NCI-H187 treated with DMSO at 0.1 percent for 48 hours (cell line): ENCODE measurements around the gene SERPINB1.
"Not testable (repeated sequence)": the region's sequence is repeated elsewhere in the genome, so short reads cannot be mapped to it uniquely, and the experiment has no call there.

Experiments
- DNase-seq: peaks from one replicate; lab custom pipeline; 2025; lab: John Stamatoyannopoulos, UW

The SERPINB1 gene

GRCh38 chr6:2866171-2866846 lies 24.6 kb upstream of the SERPINB1 start:
- no peak for DNase-seq

GRCh38 chr6:2865694-2866151 lies 24.1 kb upstream of the SERPINB1 start:
- DNase-seq, result no peak

GRCh38 chr6:2865270-2865669 lies 23.6 kb upstream of the SERPINB1 start:
- DNase-seq, result no peak

DNA sequence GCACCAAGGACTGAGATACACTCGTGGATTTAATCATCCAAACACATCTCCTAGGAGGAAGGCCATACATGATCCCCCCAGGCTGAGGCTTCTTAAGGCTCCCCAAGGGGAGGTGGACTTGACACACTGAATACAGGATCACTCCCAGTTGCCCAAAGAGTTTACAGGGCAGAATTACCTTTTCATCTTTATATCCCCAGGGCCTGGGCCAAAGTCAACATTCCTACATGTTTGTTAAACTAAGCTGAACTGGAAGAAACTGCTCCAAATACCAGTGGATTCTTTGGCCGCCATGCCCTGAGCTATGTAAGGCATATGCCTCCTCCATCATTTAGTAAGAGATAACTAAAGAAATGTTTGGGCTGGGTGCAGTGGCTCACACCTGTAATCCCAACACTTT lies 22.2 kb upstream of the SERPINB1 start:
- no peak for DNase-seq

GRCh38 chr6:2862712-2863181 lies 21.1 kb upstream of the SERPINB1 start:
- no peak for DNase-seq

- DNase-seq, result no peak
These were observed 20.1 kb upstream of the SERPINB1 start for GRCh38 chr6:2861822-2862164.

- no peak for DNase-seq
These were observed 19.6 kb upstream of the SERPINB1 start for GRCh38 chr6:2861060-2861821.

GRCh38 chr6:2860706-2861059 lies 19.0 kb upstream of the SERPINB1 start:
- DNase-seq, result not testable (repeated sequence)

DNA sequence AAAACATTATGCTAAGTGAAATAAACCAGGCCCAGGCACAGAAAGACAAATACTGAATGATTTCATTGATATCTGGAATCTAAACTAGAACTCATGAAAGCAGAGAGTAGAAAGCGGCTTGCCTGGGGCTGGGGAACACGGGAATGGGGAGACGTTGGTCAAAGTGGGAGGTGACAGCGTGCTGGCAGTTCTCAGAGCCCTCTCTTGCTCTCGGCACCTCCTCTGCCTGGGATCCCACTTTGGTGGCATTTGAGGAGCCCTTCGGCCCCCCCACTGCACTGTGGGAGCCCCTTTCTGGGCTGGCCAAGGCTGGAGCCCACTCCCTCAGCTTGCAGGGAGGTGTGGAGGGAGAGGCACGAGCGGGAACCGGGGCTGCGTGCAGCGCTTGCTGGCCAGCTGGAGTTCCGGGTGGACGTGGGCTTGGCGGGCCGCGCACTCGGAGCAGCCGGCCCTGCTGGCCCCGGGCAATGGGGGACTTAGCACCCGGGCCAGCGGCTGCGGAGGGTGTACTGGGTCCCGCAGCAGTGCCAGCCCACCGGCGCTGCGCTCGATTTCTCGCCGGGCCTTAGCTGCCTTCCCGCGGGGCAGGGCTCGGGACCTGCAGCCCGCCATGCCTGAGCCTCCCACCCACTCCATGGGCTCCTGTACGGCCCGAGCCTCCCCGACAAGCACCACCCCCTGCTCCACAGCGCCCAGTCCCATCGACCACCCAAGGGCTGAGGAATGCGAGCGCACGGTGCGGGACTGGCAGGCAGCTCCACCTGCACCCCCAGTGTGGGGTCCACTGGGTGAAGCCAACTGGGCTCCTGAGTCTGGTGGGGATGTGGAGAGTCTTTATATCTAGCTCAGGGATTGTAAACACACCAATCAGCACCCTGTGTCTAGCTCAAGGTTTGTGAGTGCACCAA lies 18.4 kb upstream of the SERPINB1 start:
- DNase-seq, result not testable (repeated sequence)

DNA sequence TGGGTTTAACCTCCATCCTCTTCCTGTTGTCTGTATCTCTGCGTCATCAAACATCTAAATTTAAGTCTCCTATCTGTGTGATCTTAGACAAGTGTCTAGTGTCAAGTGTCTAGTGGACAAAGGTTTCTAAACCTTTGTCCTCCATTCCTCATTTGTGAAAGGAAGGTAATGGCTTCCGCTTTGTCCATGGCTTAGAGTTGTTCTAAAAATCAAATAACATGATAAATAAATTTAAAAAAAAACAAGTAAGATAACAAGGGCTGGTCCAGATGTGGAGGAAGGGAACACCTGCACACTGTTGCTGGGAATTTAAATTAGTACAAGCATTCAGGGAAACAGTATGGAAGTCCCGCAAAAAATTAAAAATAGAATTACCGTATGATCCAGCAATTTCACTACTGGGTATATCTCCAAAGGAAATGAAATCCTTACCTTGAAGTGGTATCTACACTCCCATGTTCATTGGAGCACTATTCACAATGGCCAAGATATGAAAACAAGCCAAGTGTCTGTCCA lies 17.6 kb upstream of the SERPINB1 start:
- DNase-seq, result no peak

- DNase-seq, result no peak
These were observed 16.1 kb upstream of the SERPINB1 start for GRCh38 chr6:2857580-2858337.

GRCh38 chr6:2857185-2857579 lies 15.5 kb upstream of the SERPINB1 start:
- DNase-seq, result no peak

DNA sequence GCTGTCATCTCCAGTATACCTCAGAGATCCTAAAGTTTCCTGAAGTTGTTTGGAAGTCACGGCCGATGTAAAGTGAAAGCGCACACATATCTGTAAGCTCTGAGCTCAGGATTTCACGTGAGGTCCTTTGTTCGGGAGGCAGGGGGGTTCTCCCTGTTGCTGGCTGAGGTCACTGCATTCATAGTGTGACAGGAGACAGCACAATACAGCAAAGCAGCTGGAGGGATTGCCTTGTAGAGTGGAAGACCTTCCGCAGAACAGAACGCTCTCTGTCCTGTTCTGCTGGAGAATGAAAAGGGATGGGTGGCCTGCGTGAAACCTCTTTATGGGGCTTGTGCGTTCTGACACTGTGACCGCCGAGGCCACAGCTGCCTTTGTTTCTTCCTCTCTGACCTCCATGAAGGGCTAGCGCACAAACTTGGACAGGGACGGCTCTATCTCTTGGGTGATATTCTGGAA lies 13.4 kb upstream of the SERPINB1 start:
- DNase-seq, result no peak

DNA sequence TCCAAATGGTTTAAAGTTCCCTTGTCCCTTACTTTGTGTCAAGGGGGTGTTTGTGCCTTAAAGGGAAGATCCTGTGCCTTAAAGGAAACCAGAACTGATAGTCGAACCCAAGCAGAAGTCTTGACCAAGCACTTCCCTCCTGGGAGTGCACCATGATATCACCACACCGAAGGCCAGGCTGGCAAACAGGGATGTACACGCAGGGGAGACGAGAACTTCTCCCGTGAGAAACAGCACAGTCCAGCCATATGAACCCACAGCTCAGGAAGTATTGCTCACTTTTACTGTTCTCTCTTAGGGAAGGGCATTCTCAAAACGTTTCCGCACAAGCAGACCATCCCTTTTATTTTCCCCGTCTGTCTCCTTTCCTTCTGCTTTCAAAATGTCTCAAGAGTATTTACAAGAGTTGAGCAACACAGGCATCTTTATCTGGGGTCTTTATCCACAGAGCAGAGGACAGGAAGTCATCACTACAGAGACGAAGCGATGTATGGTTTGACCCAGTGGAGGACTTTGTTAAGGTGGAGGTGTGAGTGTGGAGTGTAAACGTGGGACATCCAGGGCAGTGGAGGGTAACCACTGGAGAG lies 12.8 kb upstream of the SERPINB1 start:
- no peak for DNase-seq

DNA sequence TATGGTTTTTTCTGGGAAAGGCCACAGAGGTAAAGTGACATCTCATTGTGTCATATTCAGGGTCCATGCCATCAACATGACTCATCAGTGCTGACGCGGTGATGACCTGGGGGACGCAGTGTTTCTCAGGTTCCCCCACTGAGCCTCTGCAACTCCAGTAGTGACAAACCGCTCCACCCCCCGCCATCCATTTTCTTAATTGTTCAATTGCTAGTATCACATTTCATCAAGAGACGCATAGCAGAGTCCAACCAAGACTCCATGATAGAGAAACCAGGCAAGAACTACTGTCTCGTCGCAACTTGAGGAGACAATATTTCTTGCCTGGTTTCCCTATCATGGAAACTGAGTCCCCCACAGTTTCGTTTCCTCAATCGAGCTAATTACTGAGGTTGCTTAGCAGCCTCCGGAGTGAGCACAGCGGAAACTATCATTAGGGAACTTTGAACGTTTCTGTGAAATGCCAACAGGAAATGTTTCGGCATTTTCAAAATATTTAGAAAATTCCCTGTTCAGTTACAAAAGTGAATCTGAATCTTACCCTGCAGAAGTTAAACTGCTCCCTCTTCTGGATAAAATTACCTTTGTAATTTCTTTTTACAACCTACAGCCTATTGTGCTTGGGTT lies 12.2 kb upstream of the SERPINB1 start:
- DNase-seq, result no peak

DNA sequence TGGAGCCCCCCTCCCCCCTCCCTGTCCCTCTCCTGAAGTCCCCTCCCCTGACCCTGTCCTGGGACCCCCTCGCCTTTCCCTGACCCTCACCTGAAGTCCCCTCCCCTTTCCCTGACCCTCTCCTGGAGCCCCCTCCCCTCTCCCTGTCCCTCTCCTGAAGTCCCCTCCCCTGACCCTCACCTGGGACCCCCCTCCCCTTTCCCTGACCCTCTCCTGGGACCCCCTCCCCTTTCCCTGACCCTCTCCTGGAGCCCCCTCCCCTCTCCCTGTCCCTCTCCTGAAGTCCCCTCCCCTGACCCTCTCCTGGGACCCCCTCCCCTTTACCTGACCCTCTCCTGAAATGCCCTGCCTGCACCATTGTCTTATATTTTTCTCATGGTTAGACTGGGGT lies 11.7 kb upstream of the SERPINB1 start:
- DNase-seq, result not testable (repeated sequence)

DNA sequence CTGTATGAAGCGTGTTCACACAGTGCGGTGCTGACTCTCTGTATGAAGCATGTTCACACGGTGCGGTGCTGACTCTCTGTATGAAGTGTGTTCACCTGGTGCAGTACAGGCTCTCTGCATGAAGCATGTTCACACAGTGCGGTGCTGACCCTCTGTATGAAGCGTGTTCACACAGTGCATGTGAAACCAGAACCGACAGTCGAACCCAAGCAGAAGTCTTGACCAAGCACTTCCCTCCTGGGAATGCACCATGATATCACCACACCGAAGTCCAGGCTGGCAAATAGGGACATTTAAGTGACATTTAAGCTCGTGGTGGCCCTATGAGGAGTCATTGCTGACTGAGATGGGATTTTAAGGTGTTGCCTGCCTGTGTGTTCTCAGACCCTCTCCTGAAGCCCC lies 11.3 kb upstream of the SERPINB1 start:
- DNase-seq, result no peak

GRCh38 chr6:2852514-2852855 lies 10.8 kb upstream of the SERPINB1 start:
- no peak for DNase-seq

GRCh38 chr6:2851727-2852513 lies 10.3 kb upstream of the SERPINB1 start:
- no peak for DNase-seq

DNA sequence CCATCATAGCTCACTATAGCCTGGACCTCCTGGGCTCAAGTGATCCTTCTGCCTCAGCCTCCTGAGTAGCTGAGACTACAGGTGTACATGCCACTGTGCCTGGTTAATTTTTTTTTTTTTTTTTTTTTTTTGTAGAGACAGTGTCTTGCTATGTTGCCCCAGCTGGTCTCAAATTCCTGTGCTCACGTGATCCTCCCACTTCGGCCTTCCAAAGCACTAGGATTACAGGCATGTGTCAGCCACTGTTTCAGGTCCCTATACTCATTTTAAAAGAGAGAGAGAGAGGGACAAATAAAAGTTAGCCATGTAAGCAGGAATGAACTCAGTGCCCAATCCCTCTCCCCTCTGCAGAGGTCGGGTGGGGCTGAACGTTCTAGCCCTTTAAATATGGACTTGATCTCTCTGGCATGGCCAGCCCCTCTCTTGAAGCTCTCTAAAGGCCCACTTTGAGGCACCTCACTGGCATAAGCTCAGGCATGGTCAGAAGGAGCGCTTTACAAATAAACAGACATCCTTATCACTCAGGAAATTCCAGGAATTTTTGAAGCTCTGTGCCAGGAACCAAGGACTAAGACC lies 9.0 kb upstream of the SERPINB1 start:
- DNase-seq, result no peak
